Ascending aorta (tissue), 2 donors: ENCODE results near the gene MET. TPM values are rescaled to one million over a fixed set of nuclear protein-coding genes. Genes with fewer than 3 reads are reported as not detected.

Source experiments
- DNase-seq, 2 donors: peaks; one replicate each; pipeline ENCODE4 v3.0.0-alpha.2; 2019; ENCODE audit warnings: low spot score in 2 of 2
- H3K27ac ChIP-seq, 2 donors: fragments of 200-600 bp; sonication (generic); one replicate each; pipeline ENCODE4 v1.5.1; 2016 to 2017; ENCODE audit warnings: mild to moderate bottlenecking in 1 of 2
- H3K27me3 ChIP-seq: fragments of 200-600 bp; sonication (generic); one replicate; pipeline ENCODE4 v1.5.1; 2017
- H3K36me3 ChIP-seq, 2 donors: fragments of 200-600 bp; sonication (generic); one replicate each; pipeline ENCODE4 v1.5.1; 2016
- H3K4me1 ChIP-seq, 2 donors: fragments of 200-600 bp; sonication (generic); one replicate each; pipeline ENCODE4 v1.5.1; 2016 to 2017; ENCODE audit warnings: mild to moderate bottlenecking in 1 of 2
- H3K4me3 ChIP-seq, 2 donors: fragments of 200-600 bp; sonication (generic); one replicate each; pipeline ENCODE4 v1.5.1; 2016 to 2017; ENCODE audit warnings: mild to moderate bottlenecking in 1 of 2
- H3K9me3 ChIP-seq, 2 donors: fragments of 200-600 bp; sonication (generic); one replicate each; pipeline ENCODE4 v1.5.1; 2016
- CTCF ChIP-seq, 3 experiments: fragments of 200-600 bp in 2 of 3; fragments of 450-650 bp in 1 of 3; sonication (generic) in 2 of 3; IDR thresholded peaks; one replicate each; pipeline ENCODE4 v1.5.1; 2016 to 2019; ENCODE audit warnings: antibody characterized with exemption in 3 of 3, mild to moderate bottlenecking in 1 of 3, moderate library complexity in 1 of 3
- intact Hi-C: fragments of 100-400 bp; cut with DNase I; formaldehyde crosslinking; loops from one replicate; pipeline ENCODE4 v1.15.1; 2023
- total RNA-seq: library from RNA; depleted of rRNA; stranded (reverse); fragments of >200 nt; gene quantifications from one replicate; pipeline ENCODE4 v1.1.0, GENCODE V29; 2016

Gene MET
- total RNA-seq, 1 donor from 2014 or later, result 29.5 TPM

DNA sequence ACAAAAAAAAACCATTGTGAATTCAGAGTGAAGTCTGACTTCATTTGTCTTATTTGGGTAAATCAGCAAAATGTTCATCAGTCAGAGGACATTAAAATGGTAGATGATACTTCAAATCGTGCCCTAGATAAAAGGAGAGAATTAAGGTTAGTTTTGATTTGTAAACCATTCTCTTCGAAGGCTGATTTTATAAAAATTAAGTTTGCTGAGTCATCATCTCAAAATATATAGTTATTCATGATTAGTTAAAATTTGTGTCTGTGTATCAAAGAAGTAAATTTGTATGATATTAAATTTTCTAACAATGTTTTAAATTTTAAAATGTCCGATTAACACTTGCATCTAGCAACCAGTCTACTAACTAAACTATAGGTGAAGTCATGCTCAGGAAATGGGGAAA is 35.3 kb downstream of the MET start:
- Histone ChIP-seq H3K9me3 (no peaks in the 10 kb centered on the region), H3K4me1 (peaks cover 0 to 3% of the 10 kb centered on the region in 2 donors), H3K36me3 (no peaks in the 10 kb centered on the region), H3K27ac (no peak overlapping the region), H3K27me3 (no peaks in the 10 kb centered on the region), H3K4me3 (no peak overlapping the region)
- no peak for TF ChIP-seq CTCF (IDR thresholded peaks at IDR 0.05)
- no peak for DNase-seq
- intact Hi-C loops, result no loop called here

- intact Hi-C loops, result no loop called here
- H3K4me3 ChIP-seq, result no peak overlapping the region
- no peak for TF ChIP-seq CTCF (IDR thresholded peaks at IDR 0.05)
- H3K9me3 ChIP-seq, result no peaks in the 10 kb centered on the region
- no peaks in the 10 kb centered on the region for H3K36me3 ChIP-seq
- H3K27me3 ChIP-seq, result no peaks in the 10 kb centered on the region
- H3K4me1 ChIP-seq, result peaks cover 0 to 3% of the 10 kb centered on the region in 2 donors
- no peak for DNase-seq
- no peak overlapping the region for H3K27ac ChIP-seq
Measured at GRCh38 chr7:116708248-116708647, 36.3 kb downstream of the MET start.

DNA sequence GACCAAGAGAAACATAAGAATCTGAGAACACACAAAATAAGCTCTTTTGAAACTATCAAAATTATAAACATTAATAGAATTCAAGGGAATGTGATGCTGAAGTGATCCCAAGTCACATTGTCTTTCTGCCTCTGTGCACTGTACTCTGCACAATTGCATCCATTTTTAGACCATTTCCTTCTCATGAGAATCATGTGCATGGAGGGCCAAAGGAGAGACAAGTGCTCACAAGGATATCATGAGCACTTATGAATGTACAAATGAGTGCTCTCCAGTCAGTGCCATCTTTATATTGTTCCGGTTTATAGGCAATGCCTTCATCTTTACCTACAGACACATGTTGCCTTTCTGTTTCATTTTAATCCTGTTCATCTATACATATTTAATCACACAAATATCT is 36.9 kb downstream of the MET start:
- Histone ChIP-seq H3K27ac (no peak overlapping the region), H3K36me3 (no peaks in the 10 kb centered on the region), H3K4me3 (no peak overlapping the region), H3K9me3 (no peaks in the 10 kb centered on the region), H3K27me3 (no peaks in the 10 kb centered on the region), H3K4me1 (peaks cover 0 to 3% of the 10 kb centered on the region in 2 donors)
- no peak for TF ChIP-seq CTCF (IDR thresholded peaks at IDR 0.05)
- no peak for DNase-seq
- intact Hi-C loops, result no loop called here

GRCh38 chr7:116709336-116709735 is 37.3 kb downstream of the MET start:
- H3K9me3 ChIP-seq, result no peaks in the 10 kb centered on the region
- H3K36me3 ChIP-seq, result no peaks in the 10 kb centered on the region
- DNase-seq, result no peak
- no peak overlapping the region for H3K4me3 ChIP-seq
- H3K27ac ChIP-seq, result no peak overlapping the region
- intact Hi-C loops, result no loop called here
- peaks cover 0 to 3% of the 10 kb centered on the region in 2 donors for H3K4me1 ChIP-seq
- TF ChIP-seq CTCF (IDR thresholded peaks at IDR 0.05), result no peak
- no peaks in the 10 kb centered on the region for H3K27me3 ChIP-seq

DNA sequence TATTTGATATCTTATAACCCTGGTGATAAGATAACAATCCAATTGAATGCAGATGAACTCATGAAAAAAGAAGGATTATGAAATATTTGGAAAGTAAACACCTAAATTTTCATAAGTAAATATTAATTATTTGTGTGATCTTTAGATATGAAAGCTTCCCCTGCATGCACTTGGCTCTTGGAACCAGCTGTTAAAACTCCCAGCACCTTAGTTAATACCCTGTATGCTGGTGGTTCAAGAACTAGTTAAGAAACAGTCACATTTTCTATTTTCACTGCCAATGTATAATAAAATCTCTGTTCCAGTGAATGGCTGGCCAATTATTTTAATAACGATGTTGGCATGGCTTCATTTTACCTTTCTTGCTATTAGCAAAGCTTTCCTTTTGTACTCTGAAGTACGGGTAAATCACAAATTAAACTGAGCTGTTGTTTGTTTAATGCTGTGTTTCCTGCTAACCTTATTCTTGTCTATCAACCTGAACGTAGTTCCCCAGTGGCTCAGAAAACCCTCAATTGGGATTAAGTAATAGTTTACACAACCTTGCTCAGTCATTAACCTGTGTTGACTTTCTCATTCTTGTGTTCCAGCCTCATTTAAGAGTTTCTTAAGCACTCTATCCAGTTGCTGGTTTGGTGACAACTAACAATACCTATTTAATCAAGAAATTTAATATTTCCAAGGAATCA is 38.9 kb downstream of the MET start:
- DNase-seq, result no peak
- H3K27me3 ChIP-seq, result no peaks in the 10 kb centered on the region
- no peaks in the 10 kb centered on the region for H3K36me3 ChIP-seq
- intact Hi-C loops, result no loop called here
- no peak overlapping the region for H3K4me3 ChIP-seq
- H3K4me1 ChIP-seq, result peaks cover 0 to 3% of the 10 kb centered on the region in 2 donors
- H3K27ac ChIP-seq, result no peak overlapping the region
- TF ChIP-seq CTCF (IDR thresholded peaks at IDR 0.05), result no peak
- H3K9me3 ChIP-seq, result no peaks in the 10 kb centered on the region

GRCh38 chr7:116711790-116712189 is 39.8 kb downstream of the MET start:
- Histone ChIP-seq H3K27ac (no peak overlapping the region), H3K27me3 (no peaks in the 10 kb centered on the region), H3K4me1 (peaks cover 0 to 3% of the 10 kb centered on the region in 2 donors), H3K4me3 (no peak overlapping the region), H3K36me3 (no peaks in the 10 kb centered on the region), H3K9me3 (no peaks in the 10 kb centered on the region)
- intact Hi-C loops, result no loop called here
- no peak for TF ChIP-seq CTCF (IDR thresholded peaks at IDR 0.05)
- no peak for DNase-seq
